ENCODE results near the gene YKT6.

GRCh38 chr7:44158873-44159631 is 41.7 kb upstream of the YKT6 start:
- TF ChIP-seq POLR2A (IDR thresholded peaks at IDR 0.05; ENCODE audit: low read depth, low read length) (no peak), POLR2AphosphoS5 (IDR thresholded peaks at IDR 0.05; ENCODE audit: insufficient read depth, low read depth, low read length) (no peak), EZH2 (IDR thresholded peaks at IDR 0.05; ENCODE audit: borderline replicate concordance, low read depth, low read length, severe bottlenecking) (no peak)
- TF ChIP-seq, protein P1, sequence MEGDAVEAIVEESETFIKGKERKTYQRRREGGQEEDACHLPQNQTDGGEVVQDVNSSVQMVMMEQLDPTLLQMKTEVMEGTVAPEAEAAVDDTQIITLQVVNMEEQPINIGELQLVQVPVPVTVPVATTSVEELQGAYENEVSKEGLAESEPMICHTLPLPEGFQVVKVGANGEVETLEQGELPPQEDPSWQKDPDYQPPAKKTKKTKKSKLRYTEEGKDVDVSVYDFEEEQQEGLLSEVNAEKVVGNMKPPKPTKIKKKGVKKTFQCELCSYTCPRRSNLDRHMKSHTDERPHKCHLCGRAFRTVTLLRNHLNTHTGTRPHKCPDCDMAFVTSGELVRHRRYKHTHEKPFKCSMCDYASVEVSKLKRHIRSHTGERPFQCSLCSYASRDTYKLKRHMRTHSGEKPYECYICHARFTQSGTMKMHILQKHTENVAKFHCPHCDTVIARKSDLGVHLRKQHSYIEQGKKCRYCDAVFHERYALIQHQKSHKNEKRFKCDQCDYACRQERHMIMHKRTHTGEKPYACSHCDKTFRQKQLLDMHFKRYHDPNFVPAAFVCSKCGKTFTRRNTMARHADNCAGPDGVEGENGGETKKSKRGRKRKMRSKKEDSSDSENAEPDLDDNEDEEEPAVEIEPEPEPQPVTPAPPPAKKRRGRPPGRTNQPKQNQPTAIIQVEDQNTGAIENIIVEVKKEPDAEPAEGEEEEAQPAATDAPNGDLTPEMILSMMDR (IDR thresholded peaks at IDR 0.05; ENCODE audit: extremely low read depth in 1 of 2, insufficient read depth in 1 of 2, low read depth in 1 of 2, low read length in 2 of 2) = no peak

Measured in endothelial cell of umbilical vein (primary cell).